Loucy (cell line): ENCODE measurements around the gene LMO7.

Source experiments
- EZH2phosphoT487 ChIP-seq: fragments of 200-600 bp; IDR thresholded peaks from 2 replicates; pipeline ENCODE4 v1.6.1; 2018; ENCODE audit warnings: antibody characterized with exemption, mild to moderate bottlenecking, moderate library complexity, borderline replicate concordance
- TF ChIP-seq, protein P1 (sequence below): fragments of 200-600 bp; sonication (generic); conservative IDR thresholded peaks from 2 replicates; pipeline ENCODE4 v1.5.1; 2014; ENCODE audit warnings: mild to moderate bottlenecking, antibody characterized with exemption, low read length

DNA sequence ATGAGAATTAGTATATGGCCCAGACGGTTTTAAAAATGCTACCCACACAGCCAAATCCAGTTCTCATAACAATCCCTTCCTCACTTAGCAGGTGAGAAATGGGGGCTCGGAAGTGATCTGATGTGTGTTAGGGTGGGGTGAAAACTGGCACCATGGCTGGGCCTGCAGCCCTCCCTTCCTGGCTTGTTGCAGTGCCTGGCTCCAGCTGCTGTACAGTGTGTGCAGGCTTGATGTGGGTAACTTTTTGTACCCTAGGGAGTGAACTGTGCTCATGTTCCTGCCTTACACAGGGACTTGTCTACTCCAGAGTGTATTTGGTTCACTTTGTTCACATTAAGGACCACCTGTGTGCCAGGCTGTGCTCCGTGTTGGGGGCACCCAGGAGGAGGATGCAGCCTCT lies 177.2 kb downstream of the LMO7 start:
- TF ChIP-seq, protein P1, sequence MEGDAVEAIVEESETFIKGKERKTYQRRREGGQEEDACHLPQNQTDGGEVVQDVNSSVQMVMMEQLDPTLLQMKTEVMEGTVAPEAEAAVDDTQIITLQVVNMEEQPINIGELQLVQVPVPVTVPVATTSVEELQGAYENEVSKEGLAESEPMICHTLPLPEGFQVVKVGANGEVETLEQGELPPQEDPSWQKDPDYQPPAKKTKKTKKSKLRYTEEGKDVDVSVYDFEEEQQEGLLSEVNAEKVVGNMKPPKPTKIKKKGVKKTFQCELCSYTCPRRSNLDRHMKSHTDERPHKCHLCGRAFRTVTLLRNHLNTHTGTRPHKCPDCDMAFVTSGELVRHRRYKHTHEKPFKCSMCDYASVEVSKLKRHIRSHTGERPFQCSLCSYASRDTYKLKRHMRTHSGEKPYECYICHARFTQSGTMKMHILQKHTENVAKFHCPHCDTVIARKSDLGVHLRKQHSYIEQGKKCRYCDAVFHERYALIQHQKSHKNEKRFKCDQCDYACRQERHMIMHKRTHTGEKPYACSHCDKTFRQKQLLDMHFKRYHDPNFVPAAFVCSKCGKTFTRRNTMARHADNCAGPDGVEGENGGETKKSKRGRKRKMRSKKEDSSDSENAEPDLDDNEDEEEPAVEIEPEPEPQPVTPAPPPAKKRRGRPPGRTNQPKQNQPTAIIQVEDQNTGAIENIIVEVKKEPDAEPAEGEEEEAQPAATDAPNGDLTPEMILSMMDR = no peak
- TF ChIP-seq EZH2phosphoT487 = no peak
